Natural killer cell (primary cell): ENCODE data around the gene ADGRV1. TPM values are rescaled to one million over a fixed set of nuclear protein-coding genes. Genes with fewer than 3 reads are reported as not detected.
A peak's percentile ranks its signal among the peaks of the same experiment; 100 is the strongest.

Experiments
- ATAC-seq, 3 donors: fragments of 150-1000 bp in 2 of 3; fragments of 200-7000 bp in 1 of 3; cut with Tn5 transposase; 1 replicate in 1 of 3; 2 replicates in 2 of 3; pipeline ENCODE4 v1.10.0; 2021; ENCODE audit warnings: mild to moderate bottlenecking in 2 of 3, moderate library complexity in 2 of 3
- DNase-seq, 2 donors: peaks; one replicate each; pipeline versions ENCODE4 v3.0.0 to v3.0.0-alpha.2; 2013 to 2021; ENCODE audit warnings: mixed read lengths in 1 of 2
- H3K27ac ChIP-seq: one replicate; pipeline ENCODE4 v1.5.1; 2013; ENCODE audit warnings: mild to moderate bottlenecking, low read length
- H3K27me3 ChIP-seq: one replicate; pipeline ENCODE4 v1.6.1; 2013; ENCODE audit warnings: low read length; ENCODE audit not compliant: control insufficient read depth, insufficient read depth
- H3K36me3 ChIP-seq: one replicate; pipeline ENCODE4 v1.6.1; 2013; ENCODE audit warnings: low read length; ENCODE audit not compliant: control insufficient read depth, insufficient read depth
- H3K4me1 ChIP-seq: one replicate; pipeline ENCODE4 v1.6.1; 2013; ENCODE audit warnings: low read length; ENCODE audit not compliant: control insufficient read depth, insufficient read depth
- H3K4me3 ChIP-seq: one replicate; pipeline ENCODE4 v1.5.1; 2013; ENCODE audit warnings: low read length
- H3K9me3 ChIP-seq: one replicate; pipeline ENCODE4 v1.6.1; 2013; ENCODE audit warnings: low read length; ENCODE audit not compliant: control insufficient read depth, insufficient read depth
- H3K27ac Mint-ChIP-seq, 2 donors: one replicate each; pipeline ENCODE4 v1.8.0; 2022; ENCODE audit warnings: mild to moderate bottlenecking in 2 of 2, mixed read lengths in 2 of 2, moderate library complexity in 1 of 2
- H3K27me3 Mint-ChIP-seq, 2 donors: one replicate each; pipeline ENCODE4 v1.8.0; 2022; ENCODE audit warnings: low read depth in 2 of 2, mixed read lengths in 2 of 2
- H3K36me3 Mint-ChIP-seq: one replicate; pipeline ENCODE4 v1.8.0; 2022; ENCODE audit warnings: mixed read lengths
- H3K4me1 Mint-ChIP-seq, 2 donors: one replicate each; pipeline ENCODE4 v1.8.0; 2022; ENCODE audit warnings: mixed read lengths in 2 of 2
- H3K4me3 Mint-ChIP-seq: one replicate; pipeline ENCODE4 v1.8.0; 2022; ENCODE audit warnings: mild to moderate bottlenecking, moderate library complexity, mixed read lengths
- H3K9me3 Mint-ChIP-seq, 2 donors: one replicate each; pipeline ENCODE4 v1.8.0; 2022; ENCODE audit warnings: mixed read lengths in 2 of 2
- WGBS: methylation state at CpG from one replicate; pipeline ENCODE4 v1.1.7; 2013; ENCODE audit warnings: missing lambda C conversion rate; ENCODE audit not compliant: insufficient coverage; 5-methylcytosine and 5-hydroxymethylcytosine counted together
- intact Hi-C: fragments of 100-400 bp; cut with micrococcal nuclease; formaldehyde crosslinking; loops from one replicate; pipeline ENCODE4 v1.14.2; 2022
- total RNA-seq, 4 donors: library from RNA; stranded (reverse); fragments of 120-200 nt in 1 of 4; gene quantifications; one replicate each; pipeline versions ENCODE4 v1.2.3 to v1.2.4, GENCODE V29; 2013 to 2022
- TF ChIP-seq, protein P1 (sequence below): fragments of 200-600 bp; IDR thresholded peaks from one replicate; pipeline ENCODE4 v1.8.0; 2022; ENCODE audit warnings: antibody characterized with exemption

ADGRV1 gene
- total RNA-seq, 3 donors from 2014 or later (not counting 1 experiment from before 2014, with no cell fraction given): 0.50 to 0.71 TPM; not detected in 1

DNA sequence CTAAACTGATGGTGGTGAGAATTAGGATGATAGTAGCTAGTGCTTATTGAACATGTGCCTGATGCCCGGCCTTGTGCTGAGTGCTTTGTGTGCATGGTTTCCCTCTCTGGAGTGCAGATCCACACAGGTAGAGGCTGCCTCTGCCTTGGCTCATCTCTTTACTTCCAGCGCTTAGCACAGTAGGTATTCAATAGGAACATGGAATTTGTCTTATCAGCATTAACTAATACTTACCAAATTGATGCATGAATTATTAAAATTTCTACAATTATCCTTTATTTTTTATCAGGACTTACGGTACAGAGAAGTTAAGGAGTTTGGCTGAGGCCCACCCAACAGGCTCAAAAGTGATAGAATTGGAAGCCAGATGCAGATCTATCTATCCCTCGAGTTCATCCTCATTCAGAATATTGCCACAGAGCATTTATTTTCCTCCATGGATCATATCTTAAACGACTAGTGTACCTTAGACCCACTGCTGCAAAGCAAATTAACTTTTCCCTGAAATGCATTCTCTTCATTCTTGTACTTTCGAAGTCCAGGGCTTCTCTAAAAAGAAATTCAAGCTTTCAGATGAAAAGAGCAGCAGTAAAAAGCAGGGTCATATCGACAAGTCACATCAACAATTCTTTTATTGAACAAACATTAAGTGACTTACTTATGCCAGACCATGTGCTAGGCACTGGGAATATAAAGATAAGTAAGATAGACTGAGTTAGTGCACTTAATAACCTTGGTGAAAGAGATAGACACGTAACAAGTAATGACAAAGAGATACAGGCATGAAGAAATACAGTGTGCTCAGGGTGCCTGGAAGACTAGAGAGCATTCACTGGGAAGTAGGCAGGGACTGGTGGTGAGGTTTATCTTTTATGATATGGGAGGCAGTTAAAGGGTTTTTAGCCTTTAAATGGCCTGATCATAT is 534.5 kb downstream of the ADGRV1 start:
- WGBS: 88% methylated on average over 8 of the region's 8 CpGs
- Histone ChIP-seq H3K4me1 (no peaks in the 10 kb centered on the region), H3K27ac (no peak overlapping the region), H3K27me3 (peaks cover 3% of the 10 kb centered on the region), H3K9me3 (no peaks in the 10 kb centered on the region), H3K36me3 (no peaks in the 10 kb centered on the region), H3K4me3 (no peak overlapping the region)
- ATAC-seq: no peak
- Mint-ChIP-seq H3K36me3 (no peaks in the 10 kb centered on the region), H3K4me1 (peaks cover 26 to 38% of the 10 kb centered on the region in 2 donors), H3K27me3 (no peaks in the 10 kb centered on the region), H3K9me3 (no peaks in the 10 kb centered on the region), H3K4me3 (no peak overlapping the region), H3K27ac (no peak overlapping the region)
- TF ChIP-seq, protein P1, sequence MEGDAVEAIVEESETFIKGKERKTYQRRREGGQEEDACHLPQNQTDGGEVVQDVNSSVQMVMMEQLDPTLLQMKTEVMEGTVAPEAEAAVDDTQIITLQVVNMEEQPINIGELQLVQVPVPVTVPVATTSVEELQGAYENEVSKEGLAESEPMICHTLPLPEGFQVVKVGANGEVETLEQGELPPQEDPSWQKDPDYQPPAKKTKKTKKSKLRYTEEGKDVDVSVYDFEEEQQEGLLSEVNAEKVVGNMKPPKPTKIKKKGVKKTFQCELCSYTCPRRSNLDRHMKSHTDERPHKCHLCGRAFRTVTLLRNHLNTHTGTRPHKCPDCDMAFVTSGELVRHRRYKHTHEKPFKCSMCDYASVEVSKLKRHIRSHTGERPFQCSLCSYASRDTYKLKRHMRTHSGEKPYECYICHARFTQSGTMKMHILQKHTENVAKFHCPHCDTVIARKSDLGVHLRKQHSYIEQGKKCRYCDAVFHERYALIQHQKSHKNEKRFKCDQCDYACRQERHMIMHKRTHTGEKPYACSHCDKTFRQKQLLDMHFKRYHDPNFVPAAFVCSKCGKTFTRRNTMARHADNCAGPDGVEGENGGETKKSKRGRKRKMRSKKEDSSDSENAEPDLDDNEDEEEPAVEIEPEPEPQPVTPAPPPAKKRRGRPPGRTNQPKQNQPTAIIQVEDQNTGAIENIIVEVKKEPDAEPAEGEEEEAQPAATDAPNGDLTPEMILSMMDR: no peak
- no peak for DNase-seq
- intact Hi-C loops: no loop called here

DNA sequence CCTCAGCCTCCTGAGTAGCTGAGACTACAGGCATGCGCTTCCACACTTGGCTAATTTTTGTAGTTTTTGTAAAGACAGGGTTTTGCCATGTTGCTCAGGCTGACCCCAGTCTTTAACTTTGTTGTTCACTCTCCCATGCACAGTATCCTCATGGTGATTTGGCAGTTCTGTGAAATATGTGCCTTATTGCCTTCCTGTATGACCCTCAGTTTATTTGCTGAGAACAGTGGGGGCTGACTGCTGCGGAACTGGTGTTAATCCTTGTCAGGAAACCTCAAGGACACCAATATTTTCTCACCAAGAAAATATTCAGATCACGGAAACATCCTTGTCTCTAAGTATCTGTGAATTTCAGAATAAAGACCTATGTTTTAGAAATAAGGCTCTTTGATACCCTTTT is 536.7 kb downstream of the ADGRV1 start:
- Histone ChIP-seq H3K27ac (no peak overlapping the region), H3K4me1 (no peaks in the 10 kb centered on the region), H3K4me3 (no peak overlapping the region), H3K9me3 (no peaks in the 10 kb centered on the region), H3K36me3 (no peaks in the 10 kb centered on the region), H3K27me3 (no peaks in the 10 kb centered on the region)
- Mint-ChIP-seq H3K27me3 (peaks cover 3 to 5% of the 10 kb centered on the region in 2 donors), H3K4me3 (no peak overlapping the region), H3K9me3 (no peaks in the 10 kb centered on the region), H3K4me1 (peaks cover 25 to 37% of the 10 kb centered on the region in 2 donors), H3K27ac (peak overlapping the region in 1 of 2 donors; percentile 42), H3K36me3 (no peaks in the 10 kb centered on the region)
- TF ChIP-seq, protein P1: no peak
- intact Hi-C loops: loop anchor here (5.0 kb wide), 1 partner anchor 122 kb away; no protein-coding TSS in a partner anchor
- no peak for DNase-seq
- ATAC-seq: peak in 2 of 3 donors; percentile 38 to 54
- WGBS: 73% methylated on average over 2 of the region's 3 CpGs

DNA sequence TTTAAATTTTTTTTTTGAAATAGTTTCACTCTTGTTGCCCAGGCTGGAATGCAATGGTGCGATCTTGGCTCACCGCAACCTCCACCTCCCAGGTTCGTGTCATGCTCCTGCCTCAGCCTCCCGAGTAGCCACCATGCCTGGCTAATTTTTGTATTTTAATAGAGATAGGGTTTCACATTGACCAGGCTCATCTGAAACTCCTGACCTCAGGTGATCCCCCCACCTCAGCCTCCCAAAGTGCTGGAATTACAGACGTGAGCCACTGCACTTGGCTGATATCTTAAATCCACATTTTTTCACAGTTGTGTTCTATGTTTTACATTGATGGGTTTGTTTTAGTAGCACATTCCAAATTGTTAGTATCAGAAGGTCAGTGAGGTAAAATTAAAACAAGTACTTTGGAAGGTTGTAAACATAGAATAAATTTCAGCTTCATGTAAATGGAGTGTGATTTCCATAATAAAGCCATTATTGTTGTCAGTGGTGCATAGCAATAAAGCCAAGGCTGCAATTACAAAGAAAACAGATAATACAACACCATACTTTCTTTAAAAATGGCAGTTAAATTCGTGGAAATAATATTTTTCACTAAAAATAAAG is 537.3 kb downstream of the ADGRV1 start:
- intact Hi-C loops: loop anchor here (5.0 kb wide), 1 partner anchor 121 kb away; no protein-coding TSS in a partner anchor
- Histone ChIP-seq H3K27me3 (no peaks in the 10 kb centered on the region), H3K4me3 (no peak overlapping the region), H3K36me3 (no peaks in the 10 kb centered on the region), H3K27ac (no peak overlapping the region), H3K4me1 (no peaks in the 10 kb centered on the region), H3K9me3 (no peaks in the 10 kb centered on the region)
- peaks cover 19 to 32% of the 10 kb centered on the region in 2 donors for H3K4me1 Mint-ChIP-seq
- no peak overlapping the region for H3K27ac Mint-ChIP-seq
- no peak overlapping the region for H3K4me3 Mint-ChIP-seq
- H3K9me3 Mint-ChIP-seq: no peaks in the 10 kb centered on the region
- H3K36me3 Mint-ChIP-seq: no peaks in the 10 kb centered on the region
- DNase-seq: no peak
- WGBS: 85% methylated on average over 4 of the region's 6 CpGs
- TF ChIP-seq, protein P1: no peak
- H3K27me3 Mint-ChIP-seq: peaks cover 4 to 8% of the 10 kb centered on the region in 2 donors
- no peak for ATAC-seq
